ENCODE data around the gene SLC25A17.
"Not testable (repeated sequence)": the region's sequence is repeated elsewhere in the genome, so short reads cannot be mapped to it uniquely, and the experiment has no call there.

The SLC25A17 gene

DNA sequence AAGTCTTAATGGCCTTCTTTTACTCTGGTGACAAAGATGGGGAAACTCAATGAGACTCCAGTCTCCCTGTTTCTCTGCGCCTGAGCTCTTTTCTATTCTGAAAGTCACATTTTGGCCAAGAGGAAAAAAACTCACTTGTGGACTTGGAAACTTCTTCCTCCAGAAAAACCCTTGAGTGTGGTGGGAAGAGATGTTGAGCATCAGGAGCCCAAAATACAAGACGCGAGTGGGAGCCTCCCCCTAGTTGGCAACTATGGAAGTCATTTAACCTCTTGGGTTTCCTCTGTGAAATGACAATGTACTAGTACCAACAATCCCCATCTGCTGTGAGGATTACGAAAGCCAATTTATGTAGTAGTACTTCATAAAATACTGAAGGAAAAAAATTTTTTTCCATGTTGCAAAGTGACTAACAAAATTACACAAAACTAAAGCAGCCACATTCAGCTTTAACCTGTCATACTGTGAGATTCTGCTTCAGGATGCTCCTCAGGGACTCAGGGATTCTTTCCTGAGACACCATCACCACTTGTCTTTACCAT, 524 bp upstream of the SLC25A17 start:
- DNase-seq (ENCODE audit: low read depth in 2 of 2) = no peak

DNA sequence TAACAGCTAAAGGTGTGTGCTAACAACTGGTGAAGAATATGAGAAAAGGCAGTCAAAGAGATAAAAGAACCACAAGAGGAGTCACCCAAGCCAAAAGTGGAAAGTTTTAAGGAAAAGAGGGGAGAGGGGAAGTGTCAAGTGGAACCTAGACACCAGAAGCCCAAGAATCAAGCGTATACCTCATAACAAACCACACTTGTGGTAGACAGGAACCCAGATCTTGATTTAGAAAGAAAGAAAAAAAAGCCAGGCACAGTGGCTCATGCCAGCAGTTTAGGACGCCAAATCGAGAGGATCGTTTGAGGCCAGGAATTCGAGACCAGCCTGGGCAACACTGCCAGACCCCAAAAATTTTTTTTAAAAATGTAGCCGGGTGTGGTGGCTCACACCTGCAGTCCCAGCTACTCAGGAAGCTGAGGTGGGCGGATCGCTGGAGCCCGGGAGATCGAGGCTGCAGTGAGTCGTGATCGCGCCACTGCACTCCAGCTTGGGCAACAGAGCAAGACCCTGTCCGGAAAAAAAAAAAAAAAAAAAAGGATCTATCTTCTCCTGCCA, 877 bp downstream of the SLC25A17 start:
- DNase-seq (ENCODE audit: low read depth in 2 of 2) = no peak

DNA sequence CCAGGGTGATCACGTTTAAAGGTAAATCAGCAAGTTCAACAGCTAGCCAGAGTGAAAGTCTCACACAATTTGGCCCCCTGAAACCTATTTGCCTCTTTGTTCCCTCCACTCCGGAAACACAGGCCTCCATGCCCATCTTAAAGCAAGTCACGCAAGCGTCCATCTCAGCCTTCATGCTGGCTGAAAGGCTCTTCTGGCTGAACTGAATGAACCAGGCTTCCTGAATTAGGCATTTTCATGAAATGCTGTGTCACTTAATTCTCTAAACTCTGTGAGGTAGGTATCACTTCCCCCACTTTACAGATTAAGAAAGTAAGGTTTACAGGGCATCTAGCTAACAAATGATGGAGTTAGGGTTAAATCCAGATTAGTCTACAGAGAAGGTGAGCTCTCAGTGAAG, 1.4 kb downstream of the SLC25A17 start:
- DNase-seq (ENCODE audit: low read depth in 2 of 2) = no peak

DNA sequence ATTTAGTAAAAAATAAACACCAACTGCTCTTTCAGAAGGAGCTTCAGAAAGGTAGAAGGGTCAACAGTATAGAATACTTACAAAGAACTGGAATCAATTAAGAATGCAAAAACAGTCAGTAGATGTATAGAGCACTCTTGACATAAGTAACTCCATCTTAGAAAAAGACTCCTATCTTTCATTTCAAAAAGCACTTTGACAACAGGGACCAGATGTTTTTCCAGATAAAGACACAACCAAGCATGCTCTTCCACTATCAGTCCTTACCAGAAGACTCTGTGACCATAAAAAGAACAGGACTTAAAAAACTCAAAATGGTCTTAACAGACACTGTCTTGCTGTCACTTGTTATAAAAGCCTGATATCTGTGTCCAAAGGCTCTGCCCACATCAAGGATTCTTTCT, 5.2 kb downstream of the SLC25A17 start:
- no peak for DNase-seq (ENCODE audit: low read depth in 2 of 2)

DNA sequence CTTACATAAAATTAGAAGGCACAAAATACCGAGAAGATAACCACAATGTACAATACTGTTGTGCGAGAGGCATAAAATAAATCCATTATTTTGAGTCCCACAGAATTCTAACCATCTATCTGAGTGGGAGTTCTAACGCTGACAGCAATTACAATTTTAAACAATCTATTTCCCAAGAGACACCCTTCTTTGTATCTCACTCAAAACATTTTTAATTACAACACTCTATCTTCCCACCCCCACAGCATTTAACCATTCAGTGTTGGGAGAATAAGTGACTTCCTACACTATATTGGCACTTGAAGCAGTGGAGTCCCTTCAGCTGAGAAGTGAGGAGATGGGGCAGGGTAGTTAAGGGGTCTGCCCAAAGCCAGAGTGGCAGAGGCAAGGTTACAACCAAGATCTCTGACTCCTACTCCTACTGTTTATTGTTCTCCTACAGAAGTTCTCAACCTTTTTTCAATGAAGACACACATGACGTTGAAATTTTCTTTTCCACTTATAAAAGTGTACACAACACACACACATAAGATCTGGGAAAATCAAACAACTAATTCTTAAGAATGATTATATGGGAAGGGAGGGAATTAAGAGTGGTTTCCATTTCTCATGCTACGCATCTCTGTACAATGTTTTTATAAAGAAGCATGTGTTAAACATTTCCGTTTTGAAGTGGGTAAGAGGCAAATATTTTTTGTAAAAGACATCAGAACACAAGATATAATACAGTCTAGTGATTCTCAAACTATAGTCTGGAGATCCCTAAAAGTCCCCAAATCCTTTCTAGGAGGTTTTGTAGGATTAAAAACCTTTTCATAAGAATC, 10.9 kb downstream of the SLC25A17 start:
- DNase-seq (ENCODE audit: low read depth in 2 of 2) = no peak

DNA sequence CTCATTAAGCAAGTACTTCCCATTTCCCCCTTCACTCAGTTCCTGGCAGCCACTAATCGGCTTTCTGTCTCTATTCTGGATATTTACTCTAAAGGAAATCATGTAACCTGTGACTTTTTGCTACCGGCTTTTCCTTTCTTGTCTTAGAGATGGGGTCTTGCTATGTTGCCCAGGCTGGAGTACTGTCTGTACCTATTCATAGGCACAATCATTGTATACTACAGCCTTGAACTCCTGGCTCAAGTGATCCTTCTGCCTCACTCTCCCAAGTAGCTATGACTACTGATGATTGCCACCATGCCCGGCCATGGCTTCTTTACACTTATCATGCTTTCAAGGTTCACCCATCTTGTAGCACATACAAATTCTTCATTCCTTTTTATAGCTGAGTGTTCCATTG, 12.4 kb downstream of the SLC25A17 start:
- no peak for DNase-seq (ENCODE audit: low read depth in 2 of 2)

DNA sequence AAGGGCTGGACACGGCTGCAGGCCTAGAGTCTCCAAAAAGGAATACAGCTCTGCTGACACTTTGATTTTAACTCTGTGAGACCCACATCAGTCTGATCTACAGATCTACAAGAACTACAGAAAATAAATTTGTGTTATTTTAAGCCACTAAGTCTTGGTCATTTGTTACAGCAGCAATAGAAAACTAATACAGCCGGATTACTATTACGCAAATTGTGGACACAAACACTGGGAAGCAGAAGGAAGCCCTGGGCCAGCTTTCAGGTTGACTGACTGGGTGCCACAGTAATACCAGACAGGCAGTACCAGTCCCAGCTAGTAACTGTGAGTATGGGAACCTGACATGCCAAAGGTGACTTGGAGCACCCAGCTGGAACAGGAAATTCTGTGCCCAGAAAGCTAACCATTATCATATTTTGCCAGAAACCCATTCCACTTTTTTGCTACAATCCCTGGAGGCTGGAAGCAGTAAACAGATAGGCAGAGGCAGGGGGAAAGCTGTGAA, 13.4 kb downstream of the SLC25A17 start:
- no peak for DNase-seq (ENCODE audit: low read depth in 2 of 2)

DNA sequence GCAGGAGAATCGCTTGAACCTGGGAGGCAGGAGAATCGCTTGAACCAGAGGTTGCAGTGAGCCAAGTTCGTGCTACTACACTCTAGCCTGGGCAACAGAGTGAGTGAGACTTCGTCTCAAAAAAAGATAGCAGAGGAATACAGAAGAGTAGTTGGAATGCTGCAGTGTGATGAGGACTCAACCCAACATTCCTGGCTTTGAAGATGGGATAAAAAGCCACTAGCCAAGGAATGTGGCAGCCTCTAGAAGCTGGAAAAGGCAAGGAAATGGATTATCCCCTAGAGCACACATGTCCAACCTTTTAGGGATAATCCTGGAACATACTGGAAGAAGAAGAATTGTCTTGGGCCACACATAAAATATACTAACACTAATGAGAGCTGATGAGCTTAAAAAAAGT, 13.9 kb downstream of the SLC25A17 start:
- no peak for DNase-seq (ENCODE audit: low read depth in 2 of 2)

DNA sequence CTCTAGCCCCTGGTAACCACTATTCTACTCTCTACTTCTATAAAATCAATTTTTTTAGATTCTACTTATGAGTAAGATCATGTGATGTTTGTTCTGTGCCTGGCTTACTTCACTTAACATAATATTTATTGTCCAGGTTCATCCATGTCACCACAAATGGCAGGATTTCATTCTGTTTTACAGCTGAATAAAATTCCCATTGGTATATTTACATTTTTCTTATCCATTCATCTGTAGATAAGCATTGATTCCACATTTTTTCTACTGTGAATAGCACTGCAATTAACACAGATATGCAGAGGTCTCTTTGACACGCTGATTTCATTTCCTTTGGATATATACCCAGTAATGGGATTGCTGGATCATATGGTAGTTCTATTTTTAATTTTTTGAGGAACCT, 15.8 kb downstream of the SLC25A17 start:
- DNase-seq (ENCODE audit: low read depth in 2 of 2) = no peak

DNA sequence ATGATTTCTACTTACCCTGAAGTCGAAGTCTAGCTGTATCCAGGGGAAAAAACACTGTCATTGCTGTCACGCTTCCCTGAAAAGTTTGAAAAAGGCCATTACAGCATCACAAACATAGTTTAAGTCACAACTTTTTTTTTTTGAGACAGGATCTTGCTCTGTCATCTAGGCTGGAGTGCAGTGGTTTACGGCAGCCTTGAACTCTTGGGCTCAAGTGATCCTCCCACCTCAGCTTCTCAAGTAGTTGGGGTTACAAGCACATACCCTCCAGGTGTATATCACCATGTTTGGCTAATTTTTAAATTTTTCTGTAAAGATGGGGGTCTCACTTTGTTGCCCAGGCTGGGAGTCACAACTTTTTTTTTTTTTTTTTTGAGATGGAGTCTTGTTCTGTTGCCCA, 20.1 kb downstream of the SLC25A17 start:
- no peak for DNase-seq (ENCODE audit: low read depth in 2 of 2)

DNA sequence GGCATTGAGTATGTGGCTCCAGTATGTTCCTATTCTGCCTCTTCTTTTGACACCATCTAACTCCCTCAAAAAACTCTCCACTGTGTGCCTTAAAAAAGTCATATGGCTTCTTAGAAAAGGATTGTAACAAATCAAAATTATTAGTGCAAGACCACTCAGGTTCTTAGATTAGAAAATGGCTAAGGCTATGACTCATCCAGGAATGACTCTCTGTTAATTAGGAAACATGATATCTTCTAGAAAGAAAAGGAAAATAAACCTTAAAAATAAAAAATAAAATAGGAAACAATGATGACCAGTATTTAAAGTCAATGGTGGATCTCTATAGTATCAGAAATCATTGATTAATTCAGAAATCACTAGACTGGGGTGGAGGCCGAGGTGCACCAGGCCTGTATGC, 21.7 kb downstream of the SLC25A17 start:
- DNase-seq (ENCODE audit: low read depth in 2 of 2) = no peak

DNA sequence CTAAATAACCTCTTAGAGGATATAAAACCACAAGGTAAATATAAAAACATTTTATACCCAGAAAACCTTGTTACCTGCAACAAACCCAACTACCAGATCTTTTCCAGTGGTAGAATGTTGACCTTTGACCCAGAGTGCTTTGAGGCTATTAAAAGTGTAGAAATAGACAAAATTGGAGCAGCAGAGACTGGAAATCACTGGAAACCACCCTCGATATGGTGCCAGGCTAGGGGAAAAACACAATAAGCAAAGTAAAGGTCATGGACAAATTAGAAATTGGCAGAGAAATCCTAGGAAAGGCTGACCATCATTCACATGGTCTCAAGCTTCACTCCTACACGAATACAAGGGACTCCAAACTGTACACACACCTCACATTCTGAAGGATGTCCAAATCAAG, 26.7 kb downstream of the SLC25A17 start:
- DNase-seq (ENCODE audit: low read depth in 2 of 2) = no peak

DNA sequence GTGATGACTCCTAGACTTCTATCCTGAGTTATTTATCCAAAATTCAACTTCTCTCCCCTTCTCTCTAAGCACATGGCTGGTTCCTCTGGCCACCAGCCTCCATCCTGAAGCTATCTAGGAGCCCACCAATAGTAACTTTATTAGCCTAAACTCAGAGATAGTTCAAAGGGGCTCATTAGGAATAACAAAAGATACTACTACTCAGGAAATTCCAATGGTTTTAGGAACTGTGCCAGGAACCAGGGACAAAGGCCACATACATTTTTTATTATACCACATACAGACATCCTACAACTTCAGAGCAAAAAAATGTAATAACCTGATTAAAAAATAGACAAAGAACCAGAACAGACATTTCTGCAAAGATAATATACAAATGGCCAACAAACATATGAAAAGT, 27.9 kb downstream of the SLC25A17 start:
- peak in 1 of 2 experiments; percentile 15 for DNase-seq (ENCODE audit: low read depth in 2 of 2)

DNA sequence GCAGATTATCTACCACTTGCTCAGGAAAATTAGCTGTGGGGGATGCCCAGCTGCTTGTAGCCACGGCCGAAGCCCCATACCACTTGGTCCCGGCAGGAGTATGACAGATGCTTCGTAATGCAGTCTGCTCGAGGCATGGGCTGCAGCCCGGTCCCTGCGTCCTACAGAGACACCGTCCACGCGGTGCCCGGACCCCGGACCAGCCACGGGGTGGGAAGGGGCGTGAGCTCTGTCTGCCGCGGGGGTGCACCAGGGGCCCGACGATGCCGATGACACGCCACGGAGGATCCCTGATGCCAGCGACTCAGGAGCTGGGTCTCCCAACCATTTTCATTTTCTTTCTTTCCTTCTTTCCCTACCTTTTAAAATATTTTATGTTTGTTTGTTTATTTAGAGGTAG, 30.0 kb downstream of the SLC25A17 start:
- DNase-seq (ENCODE audit: low read depth in 2 of 2) = no peak

DNA sequence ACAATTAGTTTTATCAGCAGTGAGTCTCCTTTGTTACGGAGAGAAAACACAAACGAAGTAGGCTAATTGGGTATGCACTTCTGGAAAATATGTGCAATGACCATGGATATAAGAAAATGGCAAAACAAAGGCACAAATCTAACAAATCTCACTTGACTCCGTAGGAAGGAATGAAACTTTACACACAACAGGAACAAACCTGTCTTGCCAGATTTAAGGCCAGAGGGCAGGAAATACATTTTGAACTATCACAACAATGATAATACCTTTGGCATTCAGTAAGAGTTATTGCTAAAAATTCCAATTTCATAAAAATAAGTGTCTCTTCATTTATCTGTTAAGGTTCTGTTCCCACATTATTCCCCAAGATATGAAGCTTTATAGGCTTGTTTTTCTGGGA, 36.6 kb downstream of the SLC25A17 start:
- no peak for DNase-seq (ENCODE audit: low read depth in 2 of 2)

DNA sequence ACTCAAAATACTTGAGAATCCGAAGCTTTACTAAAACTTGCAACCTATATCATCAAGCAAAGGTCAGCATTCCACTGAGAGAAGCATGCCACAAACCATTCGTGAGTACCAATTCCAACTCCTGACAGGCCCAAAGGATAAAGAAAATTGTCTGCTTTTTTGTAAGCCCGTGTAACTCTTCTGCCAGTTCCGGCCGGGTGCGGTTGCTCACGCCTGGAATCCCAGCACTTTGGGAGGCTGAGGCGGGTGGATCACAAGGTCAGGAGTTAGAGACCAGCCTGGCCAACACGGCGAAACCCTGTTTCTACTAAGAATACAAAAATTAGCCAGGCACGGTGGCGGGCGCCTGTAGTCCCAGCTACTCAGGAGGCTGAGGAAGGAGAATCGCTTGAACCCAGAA, 37.4 kb downstream of the SLC25A17 start:
- not testable (repeated sequence) for DNase-seq (ENCODE audit: low read depth in 2 of 2)

DNA sequence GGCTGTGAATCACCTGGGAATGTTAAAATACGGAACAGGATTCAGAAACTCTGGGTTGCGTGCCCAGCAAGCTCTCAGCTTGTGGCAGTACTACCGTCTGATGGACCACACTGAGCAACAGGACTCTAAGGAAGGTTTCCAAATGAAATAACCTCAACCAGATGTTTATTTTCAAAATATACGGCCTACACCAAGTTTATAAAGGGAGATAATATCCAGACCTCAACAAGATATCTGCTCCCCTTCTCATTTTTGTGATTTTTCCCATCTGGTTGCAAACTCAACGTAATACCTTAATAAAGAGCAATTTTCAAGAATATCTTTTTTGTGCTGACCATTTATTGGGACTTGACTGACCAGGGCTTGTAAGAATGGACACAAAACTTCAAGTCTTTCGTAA, 49.4 kb downstream of the SLC25A17 start:
- no peak for DNase-seq (ENCODE audit: low read depth in 2 of 2)

DNA sequence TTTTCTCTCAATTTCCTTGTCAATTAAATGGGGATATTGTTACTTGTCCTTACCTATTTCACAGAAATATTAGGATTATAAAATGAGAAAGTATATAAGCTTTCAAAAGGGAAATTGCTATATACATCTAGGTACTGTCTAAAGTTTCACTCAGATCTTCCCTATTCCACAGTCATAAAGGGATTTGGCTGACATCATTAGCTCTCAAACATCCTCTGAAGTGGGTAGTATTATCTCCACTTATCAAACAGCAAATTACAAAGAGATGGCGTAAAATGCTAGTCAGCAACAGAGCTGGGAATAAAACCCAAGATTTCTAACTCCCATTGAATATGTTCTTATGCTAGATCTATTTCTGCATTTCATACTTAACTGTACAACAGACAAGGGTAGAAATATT, 50.9 kb downstream of the SLC25A17 start:
- no peak for DNase-seq (ENCODE audit: low read depth in 2 of 2)

DNA sequence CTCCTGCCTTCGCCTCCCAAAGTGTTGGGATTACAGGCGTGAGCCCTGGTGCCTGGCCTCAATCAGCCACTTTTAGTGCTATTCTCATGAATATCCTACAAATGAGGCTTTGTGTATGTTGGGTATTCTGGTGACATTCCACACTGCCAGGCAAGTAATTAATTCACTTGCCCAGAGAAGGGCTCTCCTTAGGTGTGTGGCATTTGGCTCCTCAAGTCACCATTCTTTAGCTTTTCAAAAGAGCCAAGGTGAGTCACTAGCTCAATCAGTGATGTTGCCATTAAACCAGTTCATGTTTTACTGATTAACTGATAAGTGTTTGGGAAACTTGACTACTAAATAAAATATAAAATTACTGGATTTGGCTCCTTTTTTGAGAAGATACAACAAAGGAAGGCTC, 52.2 kb downstream of the SLC25A17 start:
- no peak for DNase-seq (ENCODE audit: low read depth in 2 of 2)

DNA sequence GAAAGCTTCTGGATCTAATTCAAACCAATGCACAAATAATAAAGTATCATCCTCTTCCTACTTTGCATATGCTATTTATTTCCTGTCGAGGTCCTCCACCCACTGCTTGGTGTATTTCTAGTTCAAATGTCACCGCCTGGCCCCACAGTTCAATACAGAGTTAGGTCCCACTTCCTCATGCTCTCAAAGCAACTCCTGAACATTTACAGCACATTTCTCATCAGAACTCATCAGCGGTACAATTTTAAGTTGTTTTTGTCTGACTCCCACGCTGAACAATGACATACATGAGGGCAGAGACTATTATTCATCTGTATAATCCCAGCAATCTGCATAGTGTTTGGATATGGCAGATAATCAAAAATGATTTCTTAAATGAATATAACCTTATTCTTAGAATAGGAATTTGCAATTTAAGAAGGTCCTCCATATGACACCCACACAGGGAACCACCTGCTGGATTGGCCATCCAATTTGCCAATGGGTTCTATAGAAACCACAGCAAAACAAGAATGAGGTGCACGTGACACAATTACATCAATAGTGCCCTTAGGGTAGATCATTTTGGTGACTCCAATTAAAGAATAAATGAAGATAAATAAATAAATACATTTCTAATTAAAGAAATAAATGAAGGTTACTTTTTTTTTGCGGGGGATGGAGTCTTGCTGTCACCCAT, 54.2 kb downstream of the SLC25A17 start:
- no peak for DNase-seq (ENCODE audit: low read depth in 2 of 2)

DNA sequence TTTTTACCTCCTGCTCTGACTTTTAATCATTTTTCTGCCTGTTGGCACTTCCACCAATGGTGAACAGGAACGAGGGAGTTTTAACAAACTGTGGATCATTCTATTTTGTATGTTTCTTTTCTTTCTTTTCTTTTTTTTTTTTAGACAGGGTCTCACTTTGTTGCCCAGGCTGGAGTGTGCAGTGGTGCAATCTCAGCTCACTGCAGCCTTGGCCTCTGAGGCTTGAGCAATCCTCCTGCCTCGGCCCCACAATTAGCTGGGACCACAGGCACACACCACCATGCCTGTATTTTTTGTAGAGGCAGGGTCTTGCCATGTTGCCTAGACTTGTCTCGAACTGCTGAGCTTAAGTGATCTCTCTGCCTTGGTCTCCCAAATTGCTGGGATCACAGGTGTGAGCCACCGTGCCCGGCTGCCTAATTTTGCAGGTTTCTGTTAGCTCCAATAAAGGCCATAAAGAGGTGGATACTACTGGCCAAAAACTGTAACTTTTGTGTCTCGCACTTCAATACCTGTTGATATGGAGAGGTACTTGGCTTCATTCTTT, 59.8 kb downstream of the SLC25A17 start:
- DNase-seq (ENCODE audit: low read depth in 2 of 2) = no peak

DNA sequence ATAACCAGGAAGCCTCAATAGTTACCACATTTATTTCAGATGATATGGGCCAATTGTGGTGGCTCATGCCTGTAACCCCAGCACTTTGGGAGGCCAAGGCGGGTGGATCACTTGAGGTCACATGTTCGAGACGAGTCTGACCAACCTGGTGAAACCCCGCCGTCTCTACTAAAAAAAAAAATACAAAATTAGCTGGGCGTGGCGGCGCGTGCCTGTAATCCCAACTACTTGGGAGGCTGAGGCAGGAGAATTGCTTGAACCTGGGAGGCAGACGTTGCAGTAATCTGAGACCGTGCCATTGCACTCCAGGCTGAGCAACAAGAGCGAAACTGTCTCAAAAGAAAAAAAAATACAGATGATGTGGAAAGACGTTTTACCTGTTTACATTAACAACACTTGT, 60.3 kb downstream of the SLC25A17 start:
- DNase-seq (ENCODE audit: low read depth in 2 of 2) = not testable (repeated sequence)
